T-cell (primary cell): ENCODE measurements around the gene FLYWCH1. TPM values are rescaled to one million over a fixed set of nuclear protein-coding genes. Genes with fewer than 3 reads are reported as not detected.

Experiments used
- ATAC-seq, 4 experiments: fragments of 200-7000 bp in 3 of 4; fragments of 150-1000 bp in 1 of 4; cut with Tn5 transposase; replicated peaks in 1 of 4; 1 replicate in 3 of 4; 2 replicates in 1 of 4; pipeline ENCODE4 v1.10.0; 2021; ENCODE audit warnings: moderate library complexity in 3 of 4, mild to moderate bottlenecking in 2 of 4, moderate number of reproducible peaks in 1 of 4
- CTCF ChIA-PET, 2 donors: fragments of 300-600 bp; sonication (Branson Sonifier 250); formaldehyde crosslinking; loops; one replicate each; lab custom pipeline; 2022; ENCODE audit warnings: antibody characterized with exemption in 2 of 2; lab: Charles Lee
- POLR2A ChIA-PET, 2 donors: fragments of 300-600 bp; sonication (Branson Sonifier 250); formaldehyde crosslinking; loops; one replicate each; lab custom pipeline; 2022; ENCODE audit warnings: antibody characterized with exemption in 2 of 2; lab: Charles Lee
- DNase-seq, 35 experiments: peaks; one replicate each; pipeline versions ENCODE4 v3.0.0 to v3.0.0-alpha.2; 2013 to 2023
- H3K27ac ChIP-seq: one replicate; pipeline ENCODE4 v1.5.1; 2013; ENCODE audit warnings: low read length
- H3K27me3 ChIP-seq, 2 experiments: replicated peaks in 1 of 2; 1 replicate in 1 of 2; 2 replicates in 1 of 2; pipeline versions ENCODE4 v1.6.1 to v1.7.0; 2013; ENCODE audit warnings: low read length in 1 of 2, mixed read lengths in 1 of 2; ENCODE audit not compliant: control insufficient read depth in 2 of 2, insufficient read depth in 2 of 2; ENCODE audit errors: extremely low read depth in 1 of 2
- H3K36me3 ChIP-seq, 2 donors: 1 replicate in 1 of 2; 2 replicates in 1 of 2; pipeline versions ENCODE4 v1.6.1 to v1.7.0; 2013; ENCODE audit warnings: low read length in 1 of 2; ENCODE audit not compliant: control insufficient read depth in 2 of 2, insufficient read depth in 1 of 2; ENCODE audit errors: extremely low read depth in 1 of 2
- H3K4me1 ChIP-seq, 2 experiments: 1 replicate in 1 of 2; 2 replicates in 1 of 2; pipeline versions ENCODE4 v1.6.1 to v1.7.0; 2013; ENCODE audit warnings: low read length in 2 of 2, mixed read lengths in 1 of 2; ENCODE audit not compliant: insufficient read depth in 2 of 2, control insufficient read depth in 1 of 2; ENCODE audit errors: extremely low read depth in 1 of 2
- H3K4me3 ChIP-seq, 2 donors: 1 replicate in 1 of 2; 2 replicates in 1 of 2; pipeline versions ENCODE4 v1.5.1 to v1.7.0; 2013; ENCODE audit warnings: mild to moderate bottlenecking in 2 of 2, low read length in 1 of 2, moderate library complexity in 1 of 2; ENCODE audit not compliant: control insufficient read depth in 1 of 2; ENCODE audit errors: extremely low read depth in 1 of 2
- H3K9me3 ChIP-seq: 2 replicates; pipeline ENCODE4 v1.7.0; 2013
- H3K27ac Mint-ChIP-seq, 2 donors: one replicate each; pipeline ENCODE4 v1.8.0; 2020 to 2021; ENCODE audit warnings: mild to moderate bottlenecking in 2 of 2, mixed read lengths in 2 of 2
- H3K27me3 Mint-ChIP-seq, 2 donors: one replicate each; pipeline ENCODE4 v1.8.0; 2021 to 2022; ENCODE audit warnings: mixed read lengths in 2 of 2
- H3K36me3 Mint-ChIP-seq: one replicate; pipeline ENCODE4 v1.8.0; 2021; ENCODE audit warnings: mixed read lengths
- H3K4me1 Mint-ChIP-seq, 3 donors: one replicate each; pipeline ENCODE4 v1.8.0; 2020 to 2022; ENCODE audit warnings: mixed read lengths in 3 of 3, mild to moderate bottlenecking in 1 of 3
- H3K4me3 Mint-ChIP-seq, 3 donors: one replicate each; pipeline ENCODE4 v1.8.0; 2020 to 2022; ENCODE audit warnings: mild to moderate bottlenecking in 3 of 3, mixed read lengths in 3 of 3, moderate library complexity in 3 of 3
- H3K9me3 Mint-ChIP-seq, 3 donors: one replicate each; pipeline ENCODE4 v1.8.0; 2020 to 2022; ENCODE audit warnings: mixed read lengths in 3 of 3
- WGBS: methylation state at CpG from one replicate; pipeline ENCODE4 v1.1.5; 2013; ENCODE audit warnings: missing lambda C conversion rate; ENCODE audit not compliant: insufficient coverage; 5-methylcytosine and 5-hydroxymethylcytosine counted together
- total RNA-seq, 35 experiments: library from RNA in 6 of 35; stranded (reverse) in 6 of 35; fragments of 120-200 nt in 1 of 35; gene quantifications; one replicate each; pipeline versions ENCODE4 v1.2.1 to v1.2.4 and lab custom pipeline; 2013 to 2026

FLYWCH1 gene
- total RNA-seq, 5 donors from 2014 or later (not counting 1 experiment from before 2014, with no cell fraction given) = 83.0 to 144 (median 106) TPM

- Mint-ChIP-seq H3K27ac (no peak overlapping the region), H3K4me1 (peaks cover 0 to 13% (median 0%) of the 10 kb centered on the region in 3 donors), H3K9me3 (no peaks in the 10 kb centered on the region), H3K36me3 (peaks cover 26% of the 10 kb centered on the region), H3K4me3 (no peak overlapping the region), H3K27me3 (no peaks in the 10 kb centered on the region)
- H3K36me3 ChIP-seq = peaks cover 24 to 59% of the 10 kb centered on the region in 2 donors
- H3K4me3 ChIP-seq = no peak overlapping the region
- H3K9me3 ChIP-seq = no peaks in the 10 kb centered on the region
- no peak overlapping the region for H3K27ac ChIP-seq
- H3K4me1 ChIP-seq = no peaks in the 10 kb centered on the region
- no peaks in the 10 kb centered on the region for H3K27me3 ChIP-seq
- WGBS = 96% methylated on average over 29 of the region's 30 CpGs
- POLR2A ChIA-PET = no interaction called here
- ATAC-seq = no peak
- CTCF ChIA-PET = no interaction called here
- DNase-seq = no peak
These were observed 21.4 kb downstream of the FLYWCH1 start for GRCh38 chr16:2933136-2933535.

DNA sequence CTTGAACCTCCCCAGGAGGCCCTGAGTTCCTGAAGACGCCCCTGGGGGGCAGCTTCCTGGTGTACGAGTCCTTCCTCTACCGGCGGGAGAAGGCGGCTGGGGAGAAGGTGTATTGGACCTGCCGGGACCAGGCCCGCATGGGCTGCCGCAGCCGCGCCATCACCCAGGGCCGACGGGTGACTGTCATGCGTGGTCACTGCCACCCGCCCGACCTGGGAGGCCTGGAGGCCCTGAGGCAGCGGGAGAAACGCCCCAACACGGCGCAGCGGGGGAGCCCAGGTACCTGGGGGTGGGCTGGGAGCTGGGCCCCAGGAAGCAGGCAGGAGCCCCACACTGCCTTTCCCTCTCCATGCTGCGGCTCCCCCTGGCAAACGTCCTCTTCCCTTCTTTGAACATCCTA is 22.0 kb downstream of the FLYWCH1 start:
- DNase-seq (no peak), ATAC-seq (no peak)
- CTCF ChIA-PET = no interaction called here
- no peaks in the 10 kb centered on the region for H3K9me3 Mint-ChIP-seq
- 96% methylated on average over 3 of the region's 22 CpGs for WGBS
- POLR2A ChIA-PET = no interaction called here
- peaks cover 26% of the 10 kb centered on the region for H3K36me3 Mint-ChIP-seq
- H3K4me3 Mint-ChIP-seq = no peak overlapping the region
- H3K27ac Mint-ChIP-seq = no peak overlapping the region
- Histone ChIP-seq H3K36me3 (peaks cover 27 to 62% of the 10 kb centered on the region in 2 donors), H3K4me3 (no peak overlapping the region), H3K27me3 (no peaks in the 10 kb centered on the region), H3K4me1 (no peaks in the 10 kb centered on the region), H3K9me3 (no peaks in the 10 kb centered on the region), H3K27ac (no peak overlapping the region)
- no peaks in the 10 kb centered on the region for H3K27me3 Mint-ChIP-seq
- H3K4me1 Mint-ChIP-seq = peaks cover 0 to 13% (median 0%) of the 10 kb centered on the region in 3 donors

DNA sequence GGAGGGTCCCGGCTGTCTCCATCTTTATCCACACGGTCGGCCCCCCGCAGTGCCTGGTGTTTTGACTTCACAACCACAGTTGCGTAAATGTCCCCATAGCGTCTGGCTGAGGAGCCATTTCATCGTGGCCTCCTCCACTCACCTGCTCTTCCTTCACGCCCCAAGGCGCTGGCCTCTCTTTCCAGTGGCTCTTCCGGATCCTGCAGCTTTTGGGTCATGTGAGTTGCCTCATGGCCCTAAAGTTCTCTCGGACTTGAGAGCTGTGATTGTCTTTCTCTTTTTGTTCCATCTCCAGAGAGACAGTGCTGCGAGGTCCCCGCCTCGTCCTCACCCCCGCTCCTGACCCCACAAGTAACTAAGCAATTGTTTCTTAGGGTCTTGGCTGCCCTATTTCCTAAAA is 22.7 kb downstream of the FLYWCH1 start:
- Histone ChIP-seq H3K4me3 (no peak overlapping the region), H3K4me1 (no peaks in the 10 kb centered on the region), H3K27me3 (no peaks in the 10 kb centered on the region), H3K27ac (no peak overlapping the region), H3K36me3 (peaks cover 29 to 69% of the 10 kb centered on the region in 2 donors), H3K9me3 (no peaks in the 10 kb centered on the region)
- no peak for DNase-seq
- Mint-ChIP-seq H3K4me1 (peaks cover 0 to 13% (median 0%) of the 10 kb centered on the region in 3 donors), H3K36me3 (peaks cover 28% of the 10 kb centered on the region), H3K27me3 (no peaks in the 10 kb centered on the region), H3K27ac (no peak overlapping the region), H3K4me3 (no peak overlapping the region), H3K9me3 (no peaks in the 10 kb centered on the region)
- CTCF ChIA-PET = interaction anchor here in 1 of 2 donors (0.6 kb wide), 1 partner anchor 1056 kb away, joined by 3 read pairs; no protein-coding TSS in a partner anchor
- POLR2A ChIA-PET = no interaction called here
- WGBS = 93% methylated on average over 15 of the region's 15 CpGs
- no peak for ATAC-seq

DNA sequence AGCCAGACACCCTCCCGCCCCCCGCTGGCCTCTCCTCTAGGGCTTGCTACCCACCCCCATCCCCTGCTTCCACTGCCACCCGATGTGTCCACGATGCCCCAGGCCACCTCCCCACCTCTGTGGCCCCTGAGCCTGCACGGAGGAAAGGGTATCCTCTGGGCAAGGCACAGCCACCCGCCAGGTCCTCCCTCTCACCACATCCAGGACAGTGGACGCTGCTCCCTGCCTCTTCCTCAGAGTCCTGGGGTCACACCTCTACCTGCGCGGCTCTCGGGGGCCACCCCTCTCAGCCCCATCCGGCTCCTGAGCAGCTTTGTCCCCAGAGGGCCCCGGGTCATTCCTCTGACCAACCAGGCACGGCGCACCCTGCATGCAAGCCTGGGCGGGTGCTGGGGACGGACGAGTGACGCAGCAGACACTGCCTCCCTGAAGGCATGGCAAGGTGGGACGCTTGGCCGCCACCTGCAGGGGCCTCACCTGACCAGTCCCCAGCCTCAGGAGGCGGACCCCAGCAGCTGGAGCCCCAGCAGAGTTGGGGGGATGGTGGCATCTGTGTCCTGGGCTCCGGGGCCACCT is 24.8 kb downstream of the FLYWCH1 start:
- ChIA-PET CTCF (no interaction called here), POLR2A (no interaction called here)
- Mint-ChIP-seq H3K36me3 (peaks cover 36% of the 10 kb centered on the region), H3K4me1 (peaks cover 0 to 13% (median 0%) of the 10 kb centered on the region in 3 donors), H3K27ac (no peak overlapping the region), H3K27me3 (no peaks in the 10 kb centered on the region), H3K4me3 (no peak overlapping the region), H3K9me3 (no peaks in the 10 kb centered on the region)
- H3K4me3 ChIP-seq = no peak overlapping the region
- no peaks in the 10 kb centered on the region for H3K27me3 ChIP-seq
- 97% methylated on average over 20 of the region's 22 CpGs for WGBS
- H3K4me1 ChIP-seq = no peaks in the 10 kb centered on the region
- H3K27ac ChIP-seq = no peak overlapping the region
- peaks cover 29 to 70% of the 10 kb centered on the region in 2 donors for H3K36me3 ChIP-seq
- DNase-seq = no peak
- no peaks in the 10 kb centered on the region for H3K9me3 ChIP-seq
- ATAC-seq = no peak

GRCh38 chr16:2937170-2937569 is 25.4 kb downstream of the FLYWCH1 start:
- H3K4me1 Mint-ChIP-seq = peaks cover 0 to 13% (median 0%) of the 10 kb centered on the region in 3 donors
- Histone ChIP-seq H3K36me3 (peaks cover 29 to 71% of the 10 kb centered on the region in 2 donors), H3K27ac (no peak overlapping the region), H3K9me3 (no peaks in the 10 kb centered on the region), H3K4me3 (no peak overlapping the region), H3K4me1 (no peaks in the 10 kb centered on the region), H3K27me3 (no peaks in the 10 kb centered on the region)
- H3K4me3 Mint-ChIP-seq = no peak overlapping the region
- over 99% methylated on average over 19 of the region's 24 CpGs for WGBS
- POLR2A ChIA-PET = no interaction called here
- ATAC-seq (no peak), DNase-seq (no peak)
- no peaks in the 10 kb centered on the region for H3K9me3 Mint-ChIP-seq
- CTCF ChIA-PET = no interaction called here
- no peaks in the 10 kb centered on the region for H3K27me3 Mint-ChIP-seq
- peaks cover 35% of the 10 kb centered on the region for H3K36me3 Mint-ChIP-seq
- no peak overlapping the region for H3K27ac Mint-ChIP-seq

DNA sequence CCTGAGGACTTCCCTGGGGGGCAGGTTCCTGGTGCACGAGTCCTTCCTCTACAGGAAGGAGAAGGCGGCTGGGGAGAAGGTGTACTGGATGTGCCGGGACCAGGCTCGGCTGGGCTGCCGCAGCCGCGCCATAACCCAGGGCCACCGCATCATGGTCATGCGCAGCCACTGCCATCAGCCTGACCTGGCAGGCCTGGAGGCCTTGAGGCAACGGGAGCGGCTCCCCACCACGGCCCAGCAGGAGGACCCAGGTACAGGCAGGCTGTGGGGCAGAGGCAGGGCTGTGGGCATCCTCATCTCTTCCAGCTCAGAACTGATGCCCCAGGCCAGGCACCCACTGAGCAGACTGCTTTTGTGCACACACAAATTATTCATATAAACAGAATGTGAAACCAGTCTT is 26.5 kb downstream of the FLYWCH1 start:
- H3K36me3 Mint-ChIP-seq = peaks cover 34% of the 10 kb centered on the region
- ATAC-seq = no peak
- WGBS = 98% methylated on average over 8 of the region's 12 CpGs

More for the DNA sequence above, 26.5 kb downstream of the FLYWCH1 start:
- no peaks in the 10 kb centered on the region for H3K27me3 Mint-ChIP-seq
- ChIA-PET POLR2A (no interaction called here), CTCF (interaction anchor here (0.5 to 0.7 kb wide), 2 partner anchors 12 to 13 kb away, joined by 4 read pairs; no protein-coding TSS in a partner anchor)
- no peaks in the 10 kb centered on the region for H3K9me3 Mint-ChIP-seq
- no peak for DNase-seq
- H3K4me3 ChIP-seq = no peak overlapping the region
- no peaks in the 10 kb centered on the region for H3K27me3 ChIP-seq
- H3K4me3 Mint-ChIP-seq = no peak overlapping the region
- H3K27ac ChIP-seq = no peak overlapping the region
- no peaks in the 10 kb centered on the region for H3K9me3 ChIP-seq
- no peak overlapping the region for H3K27ac Mint-ChIP-seq
- no peaks in the 10 kb centered on the region for H3K4me1 ChIP-seq
- H3K4me1 Mint-ChIP-seq = peaks cover 0 to 13% (median 0%) of the 10 kb centered on the region in 3 donors
- peaks cover 31 to 70% of the 10 kb centered on the region in 2 donors for H3K36me3 ChIP-seq
